ENCODE measurements around the gene PPARG. TPM values are rescaled to one million over a fixed set of nuclear protein-coding genes. Genes with fewer than 3 reads are reported as not detected.

The PPARG gene
- total and polyA plus RNA-seq, 2 donors (not counting 3 experiments of a cell fraction or from before 2014, with no cell fraction given): 0.15 to 1.3 TPM

GRCh38 chr3:12454076-12454815, 165.4 kb downstream of the PPARG start:
- Histone ChIP-seq H3K79me2 (ENCODE audit: control insufficient read depth, insufficient read depth, low read length) (no peaks in the 10 kb centered on the region), H3K4me2 (ENCODE audit: insufficient read depth, low read length) (no peak overlapping the region), H3K27me3 (ENCODE audit: control insufficient read depth in 2 of 2, insufficient read depth in 2 of 2, low read length in 2 of 2) (peaks cover 0 to 2% of the 10 kb centered on the region in 2 experiments), H3K9ac (replicated peaks; ENCODE audit: extremely low read depth, insufficient read depth, low read length) (no peak overlapping the region), H3K36me3 (ENCODE audit: control insufficient read depth in 2 of 2, extremely low read depth in 1 of 2, insufficient read depth in 2 of 2, low read length in 2 of 2) (no peaks in the 10 kb centered on the region), H3K9me1 (replicated peaks; ENCODE audit: control insufficient read depth, extremely low read depth, insufficient read depth, low read length) (no peaks in the 10 kb centered on the region), H4K20me1 (replicated peaks; ENCODE audit: control insufficient read depth, extremely low read depth, insufficient read depth, low read length) (no peaks in the 10 kb centered on the region), H3K4me3 (replicated peaks in 1 of 3; ENCODE audit: insufficient read depth in 1 of 3, low read depth in 1 of 3, low read length in 3 of 3) (no peak overlapping the region), H3K9me3 (replicated peaks; ENCODE audit: control insufficient read depth, insufficient read depth, low read length) (no peaks in the 10 kb centered on the region), H3K27ac (ENCODE audit: insufficient read depth, low read depth, low read length) (no peak overlapping the region), H2AFZ (ENCODE audit: low read depth, low read length) (no peak overlapping the region), H3K4me1 (ENCODE audit: control insufficient read depth, extremely low read depth, insufficient read depth, low read length) (no peaks in the 10 kb centered on the region)
- FAIRE-seq: no peak
- ChIA-PET CTCF (no interaction called here), POLR2A (no interaction called here)
- BruUV-seq (replicated peaks): no TSS peak
- dilution Hi-C loops (cut with MboI; ENCODE audit: extremely low pct_ligation_motif_present, low sequenced_read_pairs): no loop called here
- no peak for DNase-seq (ENCODE audit: low read depth, low spot score)
- no peak for TF ChIP-seq POLR2A (IDR thresholded peaks at IDR 0.05; ENCODE audit: low read depth, low read length)
- no peak for TF ChIP-seq GATA2 (IDR thresholded peaks at IDR 0.05; ENCODE audit: insufficient read depth, insufficient read length, low read depth, low read length)
- TF ChIP-seq JUN (IDR thresholded peaks at IDR 0.05; ENCODE audit: borderline replicate concordance, insufficient read depth, insufficient read length, low read depth): no peak
- TF ChIP-seq FOS (IDR thresholded peaks at IDR 0.05; ENCODE audit: borderline replicate concordance, insufficient read depth, low read length): peak; percentile 30
- no peak for TF ChIP-seq EZH2 (IDR thresholded peaks at IDR 0.05; ENCODE audit: borderline replicate concordance, low read depth, low read length, severe bottlenecking)
- TF ChIP-seq MYC (IDR thresholded peaks at IDR 0.05; ENCODE audit: low read depth, low read length): no peak
- intact Hi-C loops (cut with micrococcal nuclease): no loop called here

- no peaks in the 10 kb centered on the region for H3K36me3 ChIP-seq (ENCODE audit: control insufficient read depth in 2 of 2, extremely low read depth in 1 of 2, insufficient read depth in 2 of 2, low read length in 2 of 2)
- no peaks in the 10 kb centered on the region for H3K9me1 ChIP-seq (replicated peaks; ENCODE audit: control insufficient read depth, extremely low read depth, insufficient read depth, low read length)
- dilution Hi-C loops (cut with MboI; ENCODE audit: extremely low pct_ligation_motif_present, low sequenced_read_pairs): no loop called here
- no peaks in the 10 kb centered on the region for H3K79me2 ChIP-seq (ENCODE audit: control insufficient read depth, insufficient read depth, low read length)
- no peak overlapping the region for H3K27ac ChIP-seq (ENCODE audit: insufficient read depth, low read depth, low read length)
- H3K4me2 ChIP-seq (ENCODE audit: insufficient read depth, low read length): no peak overlapping the region
- H3K4me1 ChIP-seq (ENCODE audit: control insufficient read depth, extremely low read depth, insufficient read depth, low read length): no peaks in the 10 kb centered on the region
- intact Hi-C loops (cut with micrococcal nuclease): no loop called here
- H3K27me3 ChIP-seq (ENCODE audit: control insufficient read depth in 2 of 2, insufficient read depth in 2 of 2, low read length in 2 of 2): peaks cover 0 to 2% of the 10 kb centered on the region in 2 experiments
- DNase-seq (ENCODE audit: low read depth, low spot score) (no peak), FAIRE-seq (no peak)
- TF ChIP-seq JUN (IDR thresholded peaks at IDR 0.05; ENCODE audit: borderline replicate concordance, insufficient read depth, insufficient read length, low read depth) (no peak), FOS (IDR thresholded peaks at IDR 0.05; ENCODE audit: borderline replicate concordance, insufficient read depth, low read length) (no peak), MYC (IDR thresholded peaks at IDR 0.05; ENCODE audit: low read depth, low read length) (no peak), CTCF (IDR thresholded peaks at IDR 0.05; ENCODE audit: extremely low read depth in 1 of 2, insufficient read depth in 1 of 2, low read depth in 1 of 2, low read length in 2 of 2) (no peak), MAX (IDR thresholded peaks at IDR 0.05; ENCODE audit: insufficient read depth, insufficient read length) (no peak), GATA2 (IDR thresholded peaks at IDR 0.05; ENCODE audit: insufficient read depth, insufficient read length, low read depth, low read length) (no peak), EZH2 (IDR thresholded peaks at IDR 0.05; ENCODE audit: borderline replicate concordance, low read depth, low read length, severe bottlenecking) (no peak), POLR2A (IDR thresholded peaks at IDR 0.05; ENCODE audit: low read depth, low read length) (no peak), POLR2AphosphoS5 (IDR thresholded peaks at IDR 0.05; ENCODE audit: insufficient read depth, low read depth, low read length) (no peak)
- H4K20me1 ChIP-seq (replicated peaks; ENCODE audit: control insufficient read depth, extremely low read depth, insufficient read depth, low read length): no peaks in the 10 kb centered on the region
- H2AFZ ChIP-seq (ENCODE audit: low read depth, low read length): no peak overlapping the region
- no peak overlapping the region for H3K4me3 ChIP-seq (replicated peaks in 1 of 3; ENCODE audit: insufficient read depth in 1 of 3, low read depth in 1 of 3, low read length in 3 of 3)
- POLR2A ChIA-PET: no interaction called here
- H3K9me3 ChIP-seq (replicated peaks; ENCODE audit: control insufficient read depth, insufficient read depth, low read length): no peaks in the 10 kb centered on the region
- BruUV-seq (replicated peaks): no TSS peak
- H3K9ac ChIP-seq (replicated peaks; ENCODE audit: extremely low read depth, insufficient read depth, low read length): no peak overlapping the region
- CTCF ChIA-PET: no interaction called here
Measured at GRCh38 chr3:12454816-12455121, 165.9 kb downstream of the PPARG start.

Measured in endothelial cell of umbilical vein (primary cell).